ENCODE measurements around the gene USP17L13. TPM values are rescaled to one million over a fixed set of nuclear protein-coding genes. Genes with fewer than 3 reads are reported as not detected.
"Not testable (repeated sequence)": the region's sequence is repeated elsewhere in the genome, so short reads cannot be mapped to it uniquely, and the experiment has no call there.

Gene USP17L13, protein sequence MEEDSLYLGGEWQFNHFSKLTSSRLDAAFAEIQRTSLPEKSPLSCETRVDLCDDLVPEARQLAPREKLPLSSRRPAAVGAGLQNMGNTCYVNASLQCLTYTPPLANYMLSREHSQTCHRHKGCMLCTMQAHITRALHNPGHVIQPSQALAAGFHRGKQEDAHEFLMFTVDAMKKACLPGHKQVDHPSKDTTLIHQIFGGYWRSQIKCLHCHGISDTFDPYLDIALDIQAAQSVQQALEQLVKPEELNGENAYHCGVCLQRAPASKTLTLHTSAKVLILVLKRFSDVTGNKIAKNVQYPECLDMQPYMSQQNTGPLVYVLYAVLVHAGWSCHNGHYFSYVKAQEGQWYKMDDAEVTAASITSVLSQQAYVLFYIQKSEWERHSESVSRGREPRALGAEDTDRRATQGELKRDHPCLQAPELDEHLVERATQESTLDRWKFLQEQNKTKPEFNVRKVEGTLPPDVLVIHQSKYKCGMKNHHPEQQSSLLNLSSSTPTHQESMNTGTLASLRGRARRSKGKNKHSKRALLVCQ
- not detected in 2 replicates for total RNA-seq (2014; rRNA removed; shearing (Covaris generic))

DNA sequence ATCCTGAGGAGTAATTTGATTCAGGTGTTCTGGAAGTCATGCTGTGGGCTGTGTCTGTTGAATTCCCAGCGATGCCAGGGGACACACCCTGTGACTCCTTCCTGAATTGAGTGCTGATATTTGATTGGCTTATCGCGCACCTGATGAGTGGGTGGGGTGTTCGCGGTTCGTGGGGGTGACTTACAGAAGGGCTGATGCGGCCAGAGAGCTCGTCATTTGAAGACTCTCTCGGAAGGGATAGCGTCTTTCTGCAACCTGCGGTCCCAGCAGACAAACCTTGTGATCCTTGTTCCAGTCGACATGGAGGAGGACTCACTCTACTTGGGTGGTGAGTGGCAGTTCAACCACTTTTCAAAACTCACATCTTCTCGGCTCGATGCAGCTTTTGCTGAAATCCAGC is at the start of gene USP17L13:
USP17L13 (plus strand) TSS at position 301 of the 400 bp plus-strand sequence; CDS start at position 301, 0 bp downstream.
- not testable (repeated sequence) for DNase-seq (ENCODE audit: low spot score)

DNA sequence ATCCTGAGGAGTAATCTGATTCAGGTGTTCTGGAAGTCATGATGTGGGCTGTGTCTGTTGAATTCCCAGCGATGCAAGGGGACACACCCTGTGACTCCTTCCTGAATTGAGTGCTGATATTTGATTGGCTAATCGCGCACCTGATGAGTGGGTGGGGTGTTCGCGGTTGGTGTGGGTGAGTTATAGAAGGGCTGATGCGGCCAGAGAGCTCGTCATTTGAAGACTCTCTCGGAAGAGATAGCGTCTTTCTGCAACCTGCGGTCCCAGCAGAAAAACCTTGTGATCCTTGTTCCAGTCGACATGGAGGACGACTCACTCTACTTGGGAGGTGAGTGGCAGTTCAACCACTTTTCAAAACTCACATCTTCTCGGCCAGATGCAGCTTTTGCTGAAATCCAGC is 14.3 kb upstream of the USP17L13 start, which contains the start of gene USP17L10:
USP17L10 (plus strand) TSS at position 301 of the 400 bp plus-strand sequence; CDS start at position 301, 0 bp downstream.
- not testable (repeated sequence) for DNase-seq (ENCODE audit: low spot score)

DNA sequence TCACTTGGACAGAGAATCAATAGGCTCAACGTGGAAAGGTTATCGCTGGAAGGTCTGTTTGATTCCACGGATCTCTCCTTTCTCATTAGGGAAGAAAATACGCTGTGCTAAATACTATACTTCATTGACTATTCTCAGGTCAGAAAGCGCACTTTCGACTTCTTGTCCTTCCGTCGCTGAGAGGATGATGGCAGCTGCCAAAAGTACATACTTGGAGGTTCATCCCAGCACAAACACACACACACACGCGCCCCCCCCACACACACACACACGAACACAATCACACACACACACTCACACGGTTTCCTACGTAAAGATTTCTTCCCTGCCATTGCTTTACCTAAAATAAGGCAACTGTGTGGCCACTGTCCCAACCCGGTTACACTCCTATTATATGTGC is 10.0 kb upstream of the USP17L13 start:
- DNase-seq (ENCODE audit: low spot score), result not testable (repeated sequence)

DNA sequence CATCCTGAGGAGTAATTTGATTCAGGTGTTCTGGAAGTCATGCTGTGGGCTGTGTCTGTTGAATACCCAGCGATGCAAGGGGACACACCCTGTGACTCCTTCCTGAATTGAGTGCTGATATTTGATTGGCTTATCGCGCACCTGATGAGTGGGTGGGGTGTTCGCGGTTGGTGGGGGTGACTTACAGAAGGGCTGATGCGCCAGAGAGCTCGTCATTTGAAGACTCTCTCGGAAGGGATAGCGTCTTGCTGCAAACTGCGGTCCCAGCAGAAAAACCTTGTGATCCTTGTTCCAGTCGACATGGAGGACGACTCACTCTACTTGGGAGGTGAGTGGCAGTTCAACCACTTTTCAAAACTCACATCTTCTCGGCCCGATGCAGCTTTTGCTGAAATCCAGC is 9.6 kb upstream of the USP17L13 start, which contains the start of gene USP17L11:
USP17L11 (plus strand) TSS at position 301 of the 400 bp plus-strand sequence; CDS start at position 301, 0 bp downstream.
- DNase-seq (ENCODE audit: low spot score), result not testable (repeated sequence)

DNA sequence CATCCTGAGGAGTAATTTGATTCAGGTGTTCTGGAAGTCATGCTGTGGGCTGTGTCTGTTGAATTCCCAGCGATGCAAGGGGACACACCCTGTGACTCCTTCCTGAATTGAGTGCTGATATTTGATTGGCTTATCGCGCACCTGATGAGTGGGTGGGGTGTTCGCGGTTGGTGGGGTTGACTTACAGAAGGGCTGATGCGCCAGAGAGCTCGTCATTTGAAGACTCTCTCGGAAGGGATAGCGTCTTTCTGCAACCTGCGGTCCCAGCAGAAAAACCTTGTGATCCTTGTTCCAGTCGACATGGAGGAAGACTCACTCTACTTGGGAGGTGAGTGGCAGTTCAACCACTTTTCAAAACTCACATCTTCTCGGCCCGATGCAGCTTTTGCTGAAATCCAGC is 4.8 kb upstream of the USP17L13 start, which contains the start of gene USP17L12:
USP17L12 (plus strand) TSS at position 301 of the 400 bp plus-strand sequence; CDS start at position 301, 0 bp downstream.
- DNase-seq (ENCODE audit: low spot score), result not testable (repeated sequence)

DNA sequence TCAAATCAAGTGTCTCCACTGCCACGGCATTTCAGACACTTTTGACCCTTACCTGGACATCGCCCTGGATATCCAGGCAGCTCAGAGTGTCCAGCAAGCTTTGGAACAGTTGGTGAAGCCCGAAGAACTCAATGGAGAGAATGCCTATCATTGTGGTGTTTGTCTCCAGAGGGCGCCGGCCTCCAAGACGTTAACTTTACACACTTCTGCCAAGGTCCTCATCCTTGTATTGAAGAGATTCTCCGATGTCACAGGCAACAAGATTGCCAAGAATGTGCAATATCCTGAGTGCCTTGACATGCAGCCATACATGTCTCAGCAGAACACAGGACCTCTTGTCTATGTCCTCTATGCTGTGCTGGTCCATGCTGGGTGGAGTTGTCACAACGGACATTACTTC is 5.6 kb downstream of the USP17L13 start:
- DNase-seq (ENCODE audit: low spot score), result not testable (repeated sequence)

DNA sequence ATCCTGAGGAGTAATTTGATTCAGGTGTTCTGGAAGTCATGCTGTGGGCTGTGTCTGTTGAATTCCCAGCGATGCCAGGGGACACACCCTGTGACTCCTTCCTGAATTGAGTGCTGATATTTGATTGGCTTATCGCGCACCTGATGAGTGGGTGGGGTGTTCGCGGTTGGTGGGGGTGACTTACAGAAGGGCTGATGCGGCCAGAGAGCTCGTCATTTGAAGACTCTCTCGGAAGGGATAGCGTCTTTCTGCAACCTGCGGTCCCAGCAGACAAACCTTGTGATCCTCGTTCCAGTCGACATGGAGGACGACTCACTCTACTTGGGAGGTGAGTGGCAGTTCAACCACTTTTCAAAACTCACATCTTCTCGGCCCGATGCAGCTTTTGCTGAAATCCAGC is 9.4 kb downstream of the USP17L13 start, which contains the start of gene USP17L15:
USP17L15 (plus strand) TSS at position 301 of the 400 bp plus-strand sequence; CDS start at position 301, 0 bp downstream.
- DNase-seq (ENCODE audit: low spot score), result not testable (repeated sequence)

DNA sequence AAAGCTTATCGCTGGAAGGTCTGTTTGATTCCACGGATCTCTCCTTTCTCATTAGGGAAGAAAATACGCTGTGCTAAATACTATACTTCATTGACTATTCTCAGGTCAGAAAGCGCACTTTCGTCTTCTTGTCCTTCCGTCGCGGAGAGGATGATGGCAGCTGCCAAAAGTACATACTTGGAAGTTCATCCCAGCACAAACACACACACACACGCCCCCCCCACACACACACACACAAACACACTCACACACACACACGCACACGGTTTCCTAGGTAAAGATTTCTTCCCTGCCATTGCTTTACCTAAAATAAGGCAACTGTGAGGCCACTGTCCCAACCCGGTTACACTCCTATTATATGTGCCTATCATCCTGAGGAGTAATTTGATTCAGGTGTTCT is 13.8 kb downstream of the USP17L13 start:
- DNase-seq (ENCODE audit: low spot score), result not testable (repeated sequence)

DNA sequence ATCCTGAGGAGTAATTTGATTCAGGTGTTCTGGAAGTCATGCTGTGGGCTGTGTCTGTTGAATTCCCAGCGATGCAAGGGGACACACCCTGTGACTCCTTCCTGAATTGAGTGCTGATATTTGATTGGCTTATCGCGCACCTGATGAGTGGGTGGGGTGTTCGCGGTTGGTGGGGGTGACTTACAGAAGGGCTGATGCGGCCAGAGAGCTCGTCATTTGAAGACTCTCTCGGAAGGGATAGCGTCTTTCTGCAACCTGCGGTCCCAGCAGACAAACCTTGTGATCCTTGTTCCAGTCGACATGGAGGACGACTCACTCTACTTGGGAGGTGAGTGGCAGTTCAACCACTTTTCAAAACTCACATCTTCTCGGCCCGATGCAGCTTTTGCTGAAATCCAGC is 18.9 kb downstream of the USP17L13 start, which contains the start of gene USP17L17:
USP17L17 (plus strand) TSS at position 301 of the 400 bp plus-strand sequence; CDS start at position 301, 0 bp downstream.
- not testable (repeated sequence) for DNase-seq (ENCODE audit: low spot score)

DNA sequence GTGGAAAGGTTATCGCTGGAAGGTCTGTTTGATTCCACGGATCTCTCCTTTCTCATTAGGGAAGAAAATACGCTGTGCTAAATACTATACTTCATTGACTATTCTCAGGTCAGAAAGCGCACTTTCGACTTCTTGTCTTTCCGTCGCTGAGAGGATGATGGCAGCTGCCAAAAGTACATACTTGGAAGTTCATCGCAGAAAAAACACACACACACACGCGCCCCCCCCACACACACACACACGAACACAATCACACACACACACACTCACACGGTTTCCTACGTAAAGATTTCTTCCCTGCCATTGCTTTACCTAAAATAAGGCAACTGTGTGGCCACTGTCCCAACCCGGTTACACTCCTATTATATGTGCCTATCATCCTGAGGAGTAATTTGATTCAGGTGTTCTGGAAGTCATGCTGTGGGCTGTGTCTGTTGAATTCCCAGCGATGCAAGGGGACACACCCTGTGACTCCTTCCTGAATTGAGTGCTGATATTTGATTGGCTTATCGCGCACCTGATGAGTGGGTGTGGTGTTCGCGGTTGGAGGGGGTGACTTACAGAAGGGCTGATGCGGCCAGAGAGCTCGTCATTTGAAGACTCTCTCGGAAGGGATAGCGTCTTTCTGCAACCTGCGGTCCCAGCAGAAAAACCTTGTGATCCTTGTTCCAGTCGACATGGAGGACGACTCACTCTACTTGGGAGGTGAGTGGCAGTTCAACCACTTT is 23.4 kb downstream of the USP17L13 start, which contains the start of gene USP17L18:
USP17L18 (plus strand) TSS at position 678 of the 728 bp plus-strand sequence; CDS start at position 678, 0 bp downstream.
- not testable (repeated sequence) for DNase-seq (ENCODE audit: low spot score)

DNA sequence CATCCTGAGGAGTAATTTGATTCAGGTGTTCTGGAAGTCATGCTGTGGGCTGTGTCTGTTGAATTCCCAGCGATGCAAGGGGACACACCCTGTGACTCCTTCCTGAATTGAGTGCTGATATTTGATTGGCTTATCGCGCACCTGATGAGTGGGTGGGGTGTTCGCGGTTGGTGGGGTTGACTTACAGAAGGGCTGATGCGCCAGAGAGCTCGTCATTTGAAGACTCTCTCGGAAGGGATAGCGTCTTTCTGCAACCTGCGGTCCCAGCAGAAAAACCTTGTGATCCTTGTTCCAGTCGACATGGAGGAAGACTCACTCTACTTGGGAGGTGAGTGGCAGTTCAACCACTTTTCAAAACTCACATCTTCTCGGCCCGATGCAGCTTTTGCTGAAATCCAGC is 28.4 kb downstream of the USP17L13 start, which contains the start of gene USP17L19:
USP17L19 (plus strand) TSS at position 301 of the 400 bp plus-strand sequence; CDS start at position 301, 0 bp downstream.
- DNase-seq (ENCODE audit: low spot score), result not testable (repeated sequence)

DNA sequence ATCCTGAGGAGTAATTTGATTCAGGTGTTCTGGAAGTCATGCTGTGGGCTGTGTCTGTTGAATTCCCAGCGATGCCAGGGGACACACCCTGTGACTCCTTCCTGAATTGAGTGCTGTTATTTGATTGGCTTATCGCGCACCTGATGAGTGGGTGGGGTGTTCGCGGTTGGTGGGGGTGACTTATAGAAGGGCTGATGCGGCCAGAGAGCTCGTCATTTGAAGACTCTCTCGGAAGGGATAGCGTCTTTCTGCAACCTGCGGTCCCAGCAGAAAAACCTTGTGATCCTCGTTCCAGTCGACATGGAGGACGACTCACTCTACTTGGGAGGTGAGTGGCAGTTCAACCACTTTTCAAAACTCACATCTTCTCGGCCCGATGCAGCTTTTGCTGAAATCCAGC is 33.1 kb downstream of the USP17L13 start, which contains the start of gene USP17L20:
USP17L20 (plus strand) TSS at position 301 of the 400 bp plus-strand sequence; CDS start at position 301, 0 bp downstream.
- not testable (repeated sequence) for DNase-seq (ENCODE audit: low spot score)

DNA sequence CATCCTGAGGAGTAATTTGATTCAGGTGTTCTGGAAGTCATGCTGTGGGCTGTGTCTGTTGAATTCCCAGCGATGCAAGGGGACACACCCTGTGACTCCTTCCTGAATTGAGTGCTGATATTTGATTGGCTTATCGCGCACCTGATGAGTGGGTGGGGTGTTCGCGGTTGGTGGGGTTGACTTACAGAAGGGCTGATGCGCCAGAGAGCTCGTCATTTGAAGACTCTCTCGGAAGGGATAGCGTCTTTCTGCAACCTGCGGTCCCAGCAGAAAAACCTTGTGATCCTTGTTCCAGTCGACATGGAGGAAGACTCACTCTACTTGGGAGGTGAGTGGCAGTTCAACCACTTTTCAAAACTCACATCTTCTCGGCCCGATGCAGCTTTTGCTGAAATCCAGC is 37.9 kb downstream of the USP17L13 start, which contains the start of gene USP17L21:
USP17L21 (plus strand) TSS at position 301 of the 400 bp plus-strand sequence; CDS start at position 301, 0 bp downstream.
- DNase-seq (ENCODE audit: low spot score), result not testable (repeated sequence)

DNA sequence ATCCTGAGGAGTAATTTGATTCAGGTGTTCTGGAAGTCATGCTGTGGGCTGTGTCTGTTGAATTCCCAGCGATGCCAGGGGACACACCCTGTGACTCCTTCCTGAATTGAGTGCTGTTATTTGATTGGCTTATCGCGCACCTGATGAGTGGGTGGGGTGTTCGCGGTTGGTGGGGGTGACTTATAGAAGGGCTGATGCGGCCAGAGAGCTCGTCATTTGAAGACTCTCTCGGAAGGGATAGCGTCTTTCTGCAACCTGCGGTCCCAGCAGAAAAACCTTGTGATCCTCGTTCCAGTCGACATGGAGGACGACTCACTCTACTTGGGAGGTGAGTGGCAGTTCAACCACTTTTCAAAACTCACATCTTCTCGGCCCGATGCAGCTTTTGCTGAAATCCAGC is 42.6 kb downstream of the USP17L13 start, which contains the start of gene USP17L22:
USP17L22 (plus strand) TSS at position 301 of the 400 bp plus-strand sequence; CDS start at position 301, 0 bp downstream.
- DNase-seq (ENCODE audit: low spot score), result not testable (repeated sequence)

DNA sequence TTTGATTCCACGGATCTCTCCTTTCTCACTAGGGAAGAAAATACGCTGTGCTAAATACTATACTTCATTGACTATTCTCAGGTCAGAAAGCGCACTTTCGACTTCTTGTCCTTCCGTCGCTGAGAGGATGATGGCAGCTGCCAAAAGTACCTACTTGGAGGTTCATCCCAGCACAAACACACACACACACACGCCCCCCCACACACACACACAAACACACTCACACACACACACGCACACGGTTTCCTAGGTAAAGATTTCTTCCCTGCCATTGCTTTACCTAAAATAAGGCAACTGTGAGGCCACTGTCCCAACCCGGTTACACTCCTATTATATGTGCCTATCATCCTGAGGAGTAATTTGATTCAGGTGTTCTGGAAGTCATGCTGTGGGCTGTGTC is 47.0 kb downstream of the USP17L13 start:
- DNase-seq (ENCODE audit: low spot score), result not testable (repeated sequence)

Other genes with a start within 250 kb of the USP17L13 start
- not detected in 2 replicates for gene FAM90A26, start 54.5 kb upstream of the USP17L13 start, total RNA-seq (2014; rRNA removed; shearing (Covaris generic))
- gene USP17L10, start 14.2 kb upstream of the USP17L13 start, total RNA-seq (2014; rRNA removed; shearing (Covaris generic)), result not detected in 2 replicates
- gene USP17L11, start 9.5 kb upstream of the USP17L13 start, total RNA-seq (2014; rRNA removed; shearing (Covaris generic)), result not detected in 2 replicates
- gene USP17L12, start 4.7 kb upstream of the USP17L13 start, total RNA-seq (2014; rRNA removed; shearing (Covaris generic)), result not detected in 2 replicates
- gene USP17L15, start 9.5 kb downstream of the USP17L13 start, total RNA-seq (2014; rRNA removed; shearing (Covaris generic)), result not detected in 2 replicates
- not detected in 2 replicates for gene USP17L17, start 19.0 kb downstream of the USP17L13 start, total RNA-seq (2014; rRNA removed; shearing (Covaris generic))
- gene USP17L18, start 23.7 kb downstream of the USP17L13 start, total RNA-seq (2014; rRNA removed; shearing (Covaris generic)), result not detected in 2 replicates
- not detected in 2 replicates for gene USP17L19, start 28.5 kb downstream of the USP17L13 start, total RNA-seq (2014; rRNA removed; shearing (Covaris generic))
- gene USP17L20, start 33.2 kb downstream of the USP17L13 start, total RNA-seq (2014; rRNA removed; shearing (Covaris generic)), result not detected in 2 replicates
- gene USP17L21, start 38.0 kb downstream of the USP17L13 start, total RNA-seq (2014; rRNA removed; shearing (Covaris generic)), result not detected in 2 replicates
- not detected in 2 replicates for gene USP17L22, start 42.7 kb downstream of the USP17L13 start, total RNA-seq (2014; rRNA removed; shearing (Covaris generic))
- gene USP17L24, start 100.3 kb downstream of the USP17L13 start, total RNA-seq (2014; rRNA removed; shearing (Covaris generic)), result not detected in 2 replicates
- not detected in 2 replicates for gene USP17L25, start 105.0 kb downstream of the USP17L13 start, total RNA-seq (2014; rRNA removed; shearing (Covaris generic))
- not detected in 2 replicates for gene USP17L26, start 109.8 kb downstream of the USP17L13 start, total RNA-seq (2014; rRNA removed; shearing (Covaris generic))
- gene USP17L5, start 114.5 kb downstream of the USP17L13 start, total RNA-seq (2014; rRNA removed; shearing (Covaris generic)), result not detected in 2 replicates
- not detected in 2 replicates for gene USP17L27, start 119.3 kb downstream of the USP17L13 start, total RNA-seq (2014; rRNA removed; shearing (Covaris generic))
- gene USP17L28, start 124.0 kb downstream of the USP17L13 start, total RNA-seq (2014; rRNA removed; shearing (Covaris generic)), result not detected in 2 replicates
- gene USP17L29, start 128.7 kb downstream of the USP17L13 start, total RNA-seq (2014; rRNA removed; shearing (Covaris generic)), result not detected in 2 replicates
- not detected in 2 replicates for gene USP17L30, start 138.2 kb downstream of the USP17L13 start, total RNA-seq (2014; rRNA removed; shearing (Covaris generic))
- not detected in 2 replicates for gene DEFB131A, start 219.5 kb downstream of the USP17L13 start, total RNA-seq (2014; rRNA removed; shearing (Covaris generic))